ENCODE data around the gene BASP1.
A peak's percentile ranks its signal among the peaks of the same experiment; 100 is the strongest.

The BASP1 gene

DNA sequence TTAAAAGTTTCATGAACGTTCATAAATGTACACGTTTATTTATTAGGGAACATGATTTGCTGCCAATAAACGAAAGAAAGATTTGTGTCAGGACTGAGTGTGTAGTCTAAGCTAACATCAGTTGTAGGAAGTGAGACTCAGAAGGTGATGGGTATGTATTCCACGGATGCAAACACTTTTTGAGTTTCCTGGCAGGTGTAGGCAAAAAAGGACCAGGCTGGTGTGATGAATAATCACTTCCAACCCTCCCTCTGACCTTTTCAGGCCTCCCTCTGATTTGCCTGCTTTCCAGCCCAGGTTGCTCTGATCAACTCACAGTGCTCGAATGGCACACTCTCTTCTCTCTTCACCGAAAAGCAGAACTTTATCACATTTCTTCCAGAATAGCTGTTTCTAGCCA, 51.8 kb downstream of the BASP1 start:
- Histone ChIP-seq H2BK12ac (ENCODE audit: low read length) (no peak overlapping the region), H2BK5ac (ENCODE audit: low read depth, low read length, poor library complexity) (no peak overlapping the region), H3K4me2 (ENCODE audit: low read length) (no peak overlapping the region), H3K27me3 (ENCODE audit: insufficient read depth, low read length) (no peaks in the 10 kb centered on the region), H2AK5ac (ENCODE audit: low read length) (no peak overlapping the region), H3K4me3 (ENCODE audit: low read depth, low read length) (no peak overlapping the region), H4K91ac (ENCODE audit: low read depth, low read length) (no peak overlapping the region), H3K9ac (ENCODE audit: low read length) (no peak overlapping the region), H3K79me1 (ENCODE audit: low read length) (no peaks in the 10 kb centered on the region), H3K9me3 (ENCODE audit: insufficient read depth, low read depth, low read length) (no peaks in the 10 kb centered on the region), H3K18ac (ENCODE audit: low read length) (no peak overlapping the region), H3K14ac (ENCODE audit: low read length) (no peak overlapping the region), H3K23ac (ENCODE audit: low read length) (no peak overlapping the region), H3K79me2 (ENCODE audit: control insufficient read depth, insufficient read depth, low read length, poor library complexity) (peaks cover 8% of the 10 kb centered on the region), H3K36me3 (ENCODE audit: control insufficient read depth in 1 of 2, insufficient read depth in 2 of 2, low read length in 2 of 2) (peaks cover 1 to 2% of the 10 kb centered on the region in 2 experiments), H2AFZ (ENCODE audit: insufficient read depth, low read length, poor library complexity) (no peak overlapping the region), H2BK120ac (ENCODE audit: insufficient read depth, low read length, poor library complexity) (no peak overlapping the region), H4K12ac (ENCODE audit: low read depth, low read length) (no peak overlapping the region), H3K4me1 (ENCODE audit: control insufficient read depth in 1 of 2, insufficient read depth in 2 of 2, low read length in 2 of 2) (peaks cover 2 to 3% of the 10 kb centered on the region in 2 experiments), H4K8ac (ENCODE audit: low read depth, low read length) (no peak overlapping the region), H3K27ac (ENCODE audit: low read depth, low read length) (no peak overlapping the region), H3K4ac (ENCODE audit: low read depth, low read length) (peak overlapping the region; percentile 1)
- DNase-seq: no peak
- no CpG with 5 or more reads among the region's 6 CpGs for WGBS (ENCODE audit: extremely low coverage, insufficient coverage, insufficient read length)

DNA sequence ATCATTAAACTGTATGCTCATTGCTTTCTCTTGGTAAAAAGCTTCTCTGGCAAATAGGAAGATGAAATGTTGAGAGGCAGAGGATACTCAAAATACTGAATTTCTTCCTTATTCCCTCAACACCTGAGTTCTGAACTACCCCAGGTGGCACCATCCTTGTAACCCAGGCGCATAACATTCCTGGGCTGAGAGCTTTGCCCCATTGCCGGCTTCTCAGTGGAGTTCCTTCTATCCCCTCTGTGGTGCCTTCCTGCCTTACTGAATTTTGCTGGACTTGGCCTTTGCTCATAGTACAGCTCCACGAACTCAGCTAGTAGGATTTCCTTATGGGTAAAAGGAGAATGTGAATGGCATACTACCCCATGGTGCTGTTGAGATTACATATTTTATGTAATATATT, 54.7 kb downstream of the BASP1 start:
- Histone ChIP-seq H3K27me3 (ENCODE audit: insufficient read depth, low read length) (no peaks in the 10 kb centered on the region), H2BK120ac (ENCODE audit: insufficient read depth, low read length, poor library complexity) (no peak overlapping the region), H3K4ac (ENCODE audit: low read depth, low read length) (peak overlapping the region; percentile 6), H3K4me1 (ENCODE audit: control insufficient read depth in 1 of 2, insufficient read depth in 2 of 2, low read length in 2 of 2) (peaks cover 0 to 3% of the 10 kb centered on the region in 2 experiments), H3K14ac (ENCODE audit: low read length) (no peak overlapping the region), H4K91ac (ENCODE audit: low read depth, low read length) (no peak overlapping the region), H3K9me3 (ENCODE audit: insufficient read depth, low read depth, low read length) (no peaks in the 10 kb centered on the region), H3K79me2 (ENCODE audit: control insufficient read depth, insufficient read depth, low read length, poor library complexity) (peaks cover 8% of the 10 kb centered on the region), H2AK5ac (ENCODE audit: low read length) (no peak overlapping the region), H3K9ac (ENCODE audit: low read length) (no peak overlapping the region), H3K23ac (ENCODE audit: low read length) (no peak overlapping the region), H4K12ac (ENCODE audit: low read depth, low read length) (no peak overlapping the region), H3K4me3 (ENCODE audit: low read depth, low read length) (no peak overlapping the region), H2BK5ac (ENCODE audit: low read depth, low read length, poor library complexity) (no peak overlapping the region), H3K79me1 (ENCODE audit: low read length) (no peaks in the 10 kb centered on the region), H2BK12ac (ENCODE audit: low read length) (no peak overlapping the region), H3K36me3 (ENCODE audit: control insufficient read depth in 1 of 2, insufficient read depth in 2 of 2, low read length in 2 of 2) (peaks cover 18 to 19% of the 10 kb centered on the region in 2 experiments), H2AFZ (ENCODE audit: insufficient read depth, low read length, poor library complexity) (no peak overlapping the region), H3K18ac (ENCODE audit: low read length) (no peak overlapping the region), H4K8ac (ENCODE audit: low read depth, low read length) (no peak overlapping the region), H3K4me2 (ENCODE audit: low read length) (no peak overlapping the region), H3K27ac (ENCODE audit: low read depth, low read length) (no peak overlapping the region)
- no CpG with 5 or more reads among the region's 3 CpGs for WGBS (ENCODE audit: extremely low coverage, insufficient coverage, insufficient read length)
- DNase-seq: no peak

DNA sequence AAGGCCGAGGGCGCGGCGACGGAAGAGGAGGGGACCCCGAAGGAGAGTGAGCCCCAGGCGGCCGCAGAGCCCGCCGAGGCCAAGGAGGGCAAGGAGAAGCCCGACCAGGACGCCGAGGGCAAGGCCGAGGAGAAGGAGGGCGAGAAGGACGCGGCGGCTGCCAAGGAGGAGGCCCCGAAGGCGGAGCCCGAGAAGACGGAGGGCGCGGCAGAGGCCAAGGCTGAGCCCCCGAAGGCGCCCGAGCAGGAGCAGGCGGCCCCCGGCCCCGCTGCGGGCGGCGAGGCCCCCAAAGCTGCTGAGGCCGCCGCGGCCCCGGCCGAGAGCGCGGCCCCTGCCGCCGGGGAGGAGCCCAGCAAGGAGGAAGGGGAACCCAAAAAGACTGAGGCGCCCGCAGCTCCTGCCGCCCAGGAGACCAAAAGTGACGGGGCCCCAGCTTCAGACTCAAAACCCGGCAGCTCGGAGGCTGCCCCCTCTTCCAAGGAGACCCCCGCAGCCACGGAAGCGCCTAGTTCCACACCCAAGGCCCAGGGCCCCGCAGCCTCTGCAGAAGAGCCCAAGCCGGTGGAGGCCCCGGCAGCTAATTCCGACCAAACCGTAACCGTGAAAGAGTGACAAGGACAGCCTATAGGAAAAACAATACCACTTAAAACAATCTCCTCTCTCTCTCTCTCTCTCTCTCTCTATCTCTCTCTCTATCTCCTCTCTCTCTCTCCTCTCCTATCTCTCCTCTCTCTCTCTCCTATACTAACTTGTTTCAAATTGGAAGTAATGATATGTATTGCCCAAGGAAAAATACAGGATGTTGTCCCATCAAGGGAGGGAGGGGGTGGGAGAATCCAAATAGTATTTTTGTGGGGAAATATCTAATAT, 58.1 kb downstream of the BASP1 start:
- no peak overlapping the region for H3K14ac ChIP-seq (ENCODE audit: low read length)
- no peak overlapping the region for H3K9ac ChIP-seq (ENCODE audit: low read length)
- H2BK5ac ChIP-seq (ENCODE audit: low read depth, low read length, poor library complexity): no peak overlapping the region
- H3K4ac ChIP-seq (ENCODE audit: low read depth, low read length): no peak overlapping the region
- H4K12ac ChIP-seq (ENCODE audit: low read depth, low read length): no peak overlapping the region
- H2BK120ac ChIP-seq (ENCODE audit: insufficient read depth, low read length, poor library complexity): no peak overlapping the region
- H3K18ac ChIP-seq (ENCODE audit: low read length): no peak overlapping the region
- H3K4me2 ChIP-seq (ENCODE audit: low read length): no peak overlapping the region
- no peaks in the 10 kb centered on the region for H3K27me3 ChIP-seq (ENCODE audit: insufficient read depth, low read length)
- no peak for DNase-seq
- no peak overlapping the region for H3K27ac ChIP-seq (ENCODE audit: low read depth, low read length)
- H2BK12ac ChIP-seq (ENCODE audit: low read length): no peak overlapping the region
- H3K79me1 ChIP-seq (ENCODE audit: low read length): no peaks in the 10 kb centered on the region
- peaks cover 0 to 3% of the 10 kb centered on the region in 2 experiments for H3K4me1 ChIP-seq (ENCODE audit: control insufficient read depth in 1 of 2, insufficient read depth in 2 of 2, low read length in 2 of 2)
- no peaks in the 10 kb centered on the region for H3K9me3 ChIP-seq (ENCODE audit: insufficient read depth, low read depth, low read length)
- no peak overlapping the region for H2AFZ ChIP-seq (ENCODE audit: insufficient read depth, low read length, poor library complexity)
- H4K91ac ChIP-seq (ENCODE audit: low read depth, low read length): no peak overlapping the region
- peaks cover 20 to 21% of the 10 kb centered on the region in 2 experiments for H3K36me3 ChIP-seq (ENCODE audit: control insufficient read depth in 1 of 2, insufficient read depth in 2 of 2, low read length in 2 of 2)
- H3K23ac ChIP-seq (ENCODE audit: low read length): no peak overlapping the region
- no peak overlapping the region for H2AK5ac ChIP-seq (ENCODE audit: low read length)
- H3K79me2 ChIP-seq (ENCODE audit: control insufficient read depth, insufficient read depth, low read length, poor library complexity): peaks cover 7% of the 10 kb centered on the region
- no peak overlapping the region for H3K4me3 ChIP-seq (ENCODE audit: low read depth, low read length)
- WGBS (ENCODE audit: extremely low coverage, insufficient coverage, insufficient read length): no CpG with 5 or more reads among the region's 57 CpGs
- no peak overlapping the region for H4K8ac ChIP-seq (ENCODE audit: low read depth, low read length)

DNA sequence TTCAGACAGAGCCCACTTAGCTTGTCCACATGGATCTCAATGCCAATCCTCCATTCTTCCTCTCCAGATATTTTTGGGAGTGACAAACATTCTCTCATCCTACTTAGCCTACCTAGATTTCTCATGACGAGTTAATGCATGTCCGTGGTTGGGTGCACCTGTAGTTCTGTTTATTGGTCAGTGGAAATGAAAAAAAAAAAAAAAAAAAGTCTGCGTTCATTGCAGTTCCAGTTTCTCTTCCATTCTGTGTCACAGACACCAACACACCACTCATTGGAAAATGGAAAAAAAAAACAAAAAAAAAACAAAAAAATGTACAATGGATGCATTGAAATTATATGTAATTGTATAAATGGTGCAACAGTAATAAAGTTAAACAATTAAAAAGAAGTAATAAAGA, 59.0 kb downstream of the BASP1 start:
- Histone ChIP-seq H3K4ac (ENCODE audit: low read depth, low read length) (no peak overlapping the region), H4K12ac (ENCODE audit: low read depth, low read length) (no peak overlapping the region), H3K79me2 (ENCODE audit: control insufficient read depth, insufficient read depth, low read length, poor library complexity) (peaks cover 7% of the 10 kb centered on the region), H3K4me3 (ENCODE audit: low read depth, low read length) (no peak overlapping the region), H2AFZ (ENCODE audit: insufficient read depth, low read length, poor library complexity) (no peak overlapping the region), H3K23ac (ENCODE audit: low read length) (no peak overlapping the region), H4K91ac (ENCODE audit: low read depth, low read length) (no peak overlapping the region), H2BK12ac (ENCODE audit: low read length) (no peak overlapping the region), H2BK5ac (ENCODE audit: low read depth, low read length, poor library complexity) (no peak overlapping the region), H3K79me1 (ENCODE audit: low read length) (no peaks in the 10 kb centered on the region), H3K27me3 (ENCODE audit: insufficient read depth, low read length) (no peaks in the 10 kb centered on the region), H3K36me3 (ENCODE audit: control insufficient read depth in 1 of 2, insufficient read depth in 2 of 2, low read length in 2 of 2) (peaks cover 20 to 21% of the 10 kb centered on the region in 2 experiments), H3K14ac (ENCODE audit: low read length) (no peak overlapping the region), H3K18ac (ENCODE audit: low read length) (no peak overlapping the region), H4K8ac (ENCODE audit: low read depth, low read length) (no peak overlapping the region), H3K4me1 (ENCODE audit: control insufficient read depth in 1 of 2, insufficient read depth in 2 of 2, low read length in 2 of 2) (peaks cover 0 to 3% of the 10 kb centered on the region in 2 experiments), H2BK120ac (ENCODE audit: insufficient read depth, low read length, poor library complexity) (no peak overlapping the region), H3K27ac (ENCODE audit: low read depth, low read length) (no peak overlapping the region), H3K9me3 (ENCODE audit: insufficient read depth, low read depth, low read length) (no peaks in the 10 kb centered on the region), H2AK5ac (ENCODE audit: low read length) (no peak overlapping the region), H3K4me2 (ENCODE audit: low read length) (no peak overlapping the region), H3K9ac (ENCODE audit: low read length) (no peak overlapping the region)
- no CpG with 5 or more reads among the region's 3 CpGs for WGBS (ENCODE audit: extremely low coverage, insufficient coverage, insufficient read length)
- DNase-seq: no peak
